Mesendoderm (in vitro differentiated cells): Measurements from ENCODE around the gene ALOX5.
"Not testable (repeated sequence)": the region's sequence is repeated elsewhere in the genome, so short reads cannot be mapped to it uniquely, and the experiment has no call there.

Experiments used
- DNase-seq: peaks from one replicate; pipeline ENCODE4 v3.0.0; 2013
- H2AK5ac ChIP-seq: 2 replicates; pipeline ENCODE4 v1.6.1; 2013; ENCODE audit warnings: low read length, inconsistent platforms
- H2BK120ac ChIP-seq: 2 replicates; pipeline ENCODE4 v1.6.1; 2013; ENCODE audit warnings: low read depth, mild to moderate bottlenecking, low read length, moderate library complexity, mixed read lengths
- H2BK15ac ChIP-seq: replicated peaks from 2 replicates; pipeline ENCODE4 v1.6.1; 2013; ENCODE audit warnings: low read depth, mild to moderate bottlenecking, moderate library complexity
- H2BK5ac ChIP-seq: 2 replicates; pipeline ENCODE4 v1.6.1; 2013; ENCODE audit warnings: low read length, inconsistent platforms
- H3K18ac ChIP-seq: 2 replicates; pipeline ENCODE4 v1.6.1; 2013; ENCODE audit warnings: mild to moderate bottlenecking, low read length, mixed read lengths
- H3K23ac ChIP-seq: one replicate; pipeline ENCODE4 v1.6.1; 2013; ENCODE audit warnings: low read length
- H3K27ac ChIP-seq: 2 replicates; pipeline ENCODE4 v1.5.1; 2013; ENCODE audit warnings: low read depth, mild to moderate bottlenecking, inconsistent platforms, low read length, moderate library complexity
- H3K27me3 ChIP-seq: 2 replicates; pipeline ENCODE4 v1.6.1; 2013; ENCODE audit warnings: low read length, control low read depth, mild to moderate bottlenecking, inconsistent platforms; ENCODE audit not compliant: insufficient read depth, poor library complexity
- H3K36me3 ChIP-seq: 2 replicates; pipeline ENCODE4 v1.6.1; 2013; ENCODE audit warnings: low read length, inconsistent platforms; ENCODE audit not compliant: control insufficient read depth, insufficient read depth
- H3K4ac ChIP-seq: one replicate; pipeline ENCODE4 v1.6.1; 2013; ENCODE audit warnings: low read depth, mild to moderate bottlenecking, low read length, moderate library complexity
- H3K4me1 ChIP-seq: 2 replicates; pipeline ENCODE4 v1.6.1; 2013; ENCODE audit warnings: low read depth, low read length, inconsistent platforms; ENCODE audit not compliant: control insufficient read depth
- H3K4me2 ChIP-seq: 2 replicates; pipeline ENCODE4 v1.6.1; 2013; ENCODE audit warnings: low read length
- H3K4me3 ChIP-seq: 2 replicates; pipeline ENCODE4 v1.5.1; 2013; ENCODE audit warnings: mild to moderate bottlenecking, low read length
- H3K56ac ChIP-seq: one replicate; pipeline ENCODE4 v1.6.1; 2013; ENCODE audit warnings: low read length
- H3K79me1 ChIP-seq: 2 replicates; pipeline ENCODE4 v1.6.1; 2013; ENCODE audit warnings: low read length, inconsistent platforms
- H3K79me2 ChIP-seq: 2 replicates; pipeline ENCODE4 v1.6.1; 2013; ENCODE audit warnings: mild to moderate bottlenecking, low read length; ENCODE audit not compliant: control insufficient read depth, insufficient read depth
- H3K9ac ChIP-seq: 2 replicates; pipeline ENCODE4 v1.6.1; 2013; ENCODE audit warnings: low read length, inconsistent platforms
- H4K5ac ChIP-seq: one replicate; pipeline ENCODE4 v1.6.1; 2013; ENCODE audit warnings: low read length
- H4K8ac ChIP-seq: one replicate; pipeline ENCODE4 v1.6.1; 2013; ENCODE audit warnings: low read depth, mild to moderate bottlenecking, control low read depth, low read length, moderate library complexity
- WGBS: extraction: QIAGEN DNeasy Blood & Tissue Kit; methylation state at CpG from one replicate; pipeline ENCODE4 v1.1.7; 2013; ENCODE audit warnings: low lambda C conversion rate, missing lambda C conversion rate; ENCODE audit not compliant: insufficient coverage; ENCODE audit errors: extremely low coverage; 5-methylcytosine and 5-hydroxymethylcytosine counted together

Gene ALOX5

GRCh38 chr10:45387096-45387893 is 13.3 kb downstream of the ALOX5 start:
- H3K4me2 ChIP-seq: no peak overlapping the region
- H3K4ac ChIP-seq: no peak overlapping the region
- no peak overlapping the region for H3K23ac ChIP-seq
- no peak overlapping the region for H3K56ac ChIP-seq
- H3K4me3 ChIP-seq: no peak overlapping the region
- no peak overlapping the region for H4K8ac ChIP-seq
- H2BK120ac ChIP-seq: no peak overlapping the region
- H4K5ac ChIP-seq: no peak overlapping the region
- no peak overlapping the region for H2BK5ac ChIP-seq
- no peak overlapping the region for H3K27ac ChIP-seq
- H3K18ac ChIP-seq: no peak overlapping the region
- H2BK15ac ChIP-seq: no peak overlapping the region
- H2AK5ac ChIP-seq: no peak overlapping the region
- no CpG with 5 or more reads among the region's 8 CpGs for WGBS
- H3K27me3 ChIP-seq: no peaks in the 10 kb centered on the region
- no peaks in the 10 kb centered on the region for H3K4me1 ChIP-seq
- no peak for DNase-seq
- H3K79me2 ChIP-seq: no peaks in the 10 kb centered on the region
- H3K36me3 ChIP-seq: no peaks in the 10 kb centered on the region
- no peaks in the 10 kb centered on the region for H3K79me1 ChIP-seq
- no peak overlapping the region for H3K9ac ChIP-seq

DNA sequence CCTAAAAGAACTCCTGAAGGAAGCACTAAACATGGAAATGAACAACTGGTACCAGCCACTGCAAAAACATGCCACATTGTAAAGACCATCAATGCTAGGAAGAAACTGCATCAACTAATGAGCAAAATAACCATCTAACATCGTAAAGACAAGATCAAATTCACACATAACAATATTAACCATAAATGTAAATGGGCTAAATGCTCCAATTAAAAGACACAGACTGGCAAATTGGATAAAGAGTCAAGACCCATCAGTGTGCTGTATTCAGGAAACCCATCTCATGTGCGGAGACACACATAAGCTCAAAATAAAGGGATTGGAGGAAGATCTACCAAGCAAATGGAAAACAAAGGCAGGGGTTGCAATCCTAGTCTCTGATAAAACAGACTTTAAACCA is 15.7 kb downstream of the ALOX5 start:
- H3K9ac ChIP-seq, H3K27me3 ChIP-seq, H2BK120ac ChIP-seq, H3K4me1 ChIP-seq, H3K23ac ChIP-seq, H3K4ac ChIP-seq, DNase-seq, H3K4me2 ChIP-seq, H3K56ac ChIP-seq, H3K36me3 ChIP-seq, H3K4me3 ChIP-seq, H2BK15ac ChIP-seq, H4K5ac ChIP-seq, H3K79me2 ChIP-seq, H4K8ac ChIP-seq, H3K18ac ChIP-seq, H2AK5ac ChIP-seq, H3K79me1 ChIP-seq, H3K27ac ChIP-seq, H2BK5ac ChIP-seq: not testable (repeated sequence)
- WGBS: no CpG with 5 or more reads among the region's 2 CpGs

- not testable (repeated sequence) for H3K9ac ChIP-seq, H2BK15ac ChIP-seq, H2BK5ac ChIP-seq, H3K4me2 ChIP-seq, H3K23ac ChIP-seq, H3K27me3 ChIP-seq, H3K4me1 ChIP-seq, H2AK5ac ChIP-seq, H3K79me1 ChIP-seq, H3K27ac ChIP-seq, H3K4ac ChIP-seq, H2BK120ac ChIP-seq, H4K8ac ChIP-seq, H3K79me2 ChIP-seq, H4K5ac ChIP-seq, DNase-seq, H3K36me3 ChIP-seq, H3K18ac ChIP-seq, H3K4me3 ChIP-seq, H3K56ac ChIP-seq
- WGBS: no CpG with 5 or more reads among the region's 28 CpGs
Observed at GRCh38 chr10:45391636-45392035, 17.6 kb downstream of the ALOX5 start.

- H2BK120ac ChIP-seq: no peak overlapping the region
- H3K79me2 ChIP-seq: no peaks in the 10 kb centered on the region
- H2BK5ac ChIP-seq: no peak overlapping the region
- no peaks in the 10 kb centered on the region for H3K36me3 ChIP-seq
- no peak overlapping the region for H2AK5ac ChIP-seq
- no peaks in the 10 kb centered on the region for H3K4me1 ChIP-seq
- H3K4me3 ChIP-seq: no peak overlapping the region
- no peak overlapping the region for H3K27ac ChIP-seq
- no peak overlapping the region for H3K56ac ChIP-seq
- no peaks in the 10 kb centered on the region for H3K27me3 ChIP-seq
- H3K18ac ChIP-seq: no peak overlapping the region
- no peak overlapping the region for H4K5ac ChIP-seq
- H3K9ac ChIP-seq: no peak overlapping the region
- no CpG with 5 or more reads among the region's 7 CpGs for WGBS
- no peaks in the 10 kb centered on the region for H3K79me1 ChIP-seq
- no peak overlapping the region for H3K4ac ChIP-seq
- H3K23ac ChIP-seq: no peak overlapping the region
- no peak overlapping the region for H3K4me2 ChIP-seq
- no peak overlapping the region for H2BK15ac ChIP-seq
- no peak for DNase-seq
- H4K8ac ChIP-seq: no peak overlapping the region
Observed at GRCh38 chr10:45395554-45395953, 21.5 kb downstream of the ALOX5 start.

- no peaks in the 10 kb centered on the region for H3K79me2 ChIP-seq
- H3K27me3 ChIP-seq: no peaks in the 10 kb centered on the region
- no peak overlapping the region for H2BK120ac ChIP-seq
- H3K23ac ChIP-seq: no peak overlapping the region
- H3K56ac ChIP-seq: no peak overlapping the region
- no peaks in the 10 kb centered on the region for H3K4me1 ChIP-seq
- no peak overlapping the region for H2AK5ac ChIP-seq
- no peak overlapping the region for H3K27ac ChIP-seq
- no peaks in the 10 kb centered on the region for H3K79me1 ChIP-seq
- no peak overlapping the region for H2BK15ac ChIP-seq
- no peak overlapping the region for H3K4me3 ChIP-seq
- WGBS: no CpG with 5 or more reads among the region's 1 CpG
- no peak overlapping the region for H4K5ac ChIP-seq
- no peak overlapping the region for H2BK5ac ChIP-seq
- H3K4me2 ChIP-seq: no peak overlapping the region
- H3K18ac ChIP-seq: no peak overlapping the region
- H4K8ac ChIP-seq: no peak overlapping the region
- no peak overlapping the region for H3K4ac ChIP-seq
- H3K9ac ChIP-seq: no peak overlapping the region
- DNase-seq: no peak
- H3K36me3 ChIP-seq: no peaks in the 10 kb centered on the region
Observed at GRCh38 chr10:45398595-45398994, 24.6 kb downstream of the ALOX5 start.

- Histone ChIP-seq H3K18ac (no peak overlapping the region), H3K4ac (no peak overlapping the region), H4K8ac (no peak overlapping the region), H3K79me2 (no peaks in the 10 kb centered on the region), H3K27me3 (no peaks in the 10 kb centered on the region), H2BK5ac (no peak overlapping the region), H3K27ac (no peak overlapping the region), H3K56ac (no peak overlapping the region), H3K4me1 (no peaks in the 10 kb centered on the region), H3K79me1 (no peaks in the 10 kb centered on the region), H2BK15ac (no peak overlapping the region), H3K23ac (no peak overlapping the region), H2AK5ac (no peak overlapping the region), H2BK120ac (no peak overlapping the region), H3K4me3 (no peak overlapping the region), H3K9ac (no peak overlapping the region), H3K36me3 (no peaks in the 10 kb centered on the region), H4K5ac (no peak overlapping the region), H3K4me2 (no peak overlapping the region)
- no peak for DNase-seq
- no CpG with 5 or more reads among the region's 2 CpGs for WGBS
Observed at GRCh38 chr10:45399113-45399512, 25.1 kb downstream of the ALOX5 start.
